ENCODE data around the gene KCNN3.

DNA sequence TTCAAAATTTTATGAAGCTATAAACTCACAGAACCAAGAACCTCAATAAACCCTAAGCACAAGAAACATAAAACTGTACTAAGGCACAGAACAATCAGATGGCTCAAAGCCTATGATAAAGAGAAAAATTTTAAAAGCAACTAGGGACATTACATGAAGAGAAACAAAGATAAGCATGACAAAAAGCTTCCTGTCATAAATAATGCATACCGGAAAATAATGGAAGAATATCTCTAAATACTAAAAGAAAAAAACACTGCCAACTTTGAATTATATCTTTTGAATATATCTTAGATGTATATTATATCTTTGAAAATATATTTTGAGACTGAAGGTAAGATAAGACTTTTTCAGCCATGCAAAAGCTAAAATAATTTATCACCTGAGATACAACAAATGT is 21.4 kb upstream of the KCNN3 start:
- TF ChIP-seq, protein P1, sequence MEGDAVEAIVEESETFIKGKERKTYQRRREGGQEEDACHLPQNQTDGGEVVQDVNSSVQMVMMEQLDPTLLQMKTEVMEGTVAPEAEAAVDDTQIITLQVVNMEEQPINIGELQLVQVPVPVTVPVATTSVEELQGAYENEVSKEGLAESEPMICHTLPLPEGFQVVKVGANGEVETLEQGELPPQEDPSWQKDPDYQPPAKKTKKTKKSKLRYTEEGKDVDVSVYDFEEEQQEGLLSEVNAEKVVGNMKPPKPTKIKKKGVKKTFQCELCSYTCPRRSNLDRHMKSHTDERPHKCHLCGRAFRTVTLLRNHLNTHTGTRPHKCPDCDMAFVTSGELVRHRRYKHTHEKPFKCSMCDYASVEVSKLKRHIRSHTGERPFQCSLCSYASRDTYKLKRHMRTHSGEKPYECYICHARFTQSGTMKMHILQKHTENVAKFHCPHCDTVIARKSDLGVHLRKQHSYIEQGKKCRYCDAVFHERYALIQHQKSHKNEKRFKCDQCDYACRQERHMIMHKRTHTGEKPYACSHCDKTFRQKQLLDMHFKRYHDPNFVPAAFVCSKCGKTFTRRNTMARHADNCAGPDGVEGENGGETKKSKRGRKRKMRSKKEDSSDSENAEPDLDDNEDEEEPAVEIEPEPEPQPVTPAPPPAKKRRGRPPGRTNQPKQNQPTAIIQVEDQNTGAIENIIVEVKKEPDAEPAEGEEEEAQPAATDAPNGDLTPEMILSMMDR (IDR thresholded peaks at IDR 0.05; ENCODE audit: insufficient read depth, low read length), result no peak
- no peak for TF ChIP-seq POLR2AphosphoS5 (IDR thresholded peaks at IDR 0.05; ENCODE audit: low read depth)
